Sigmoid colon (tissue), 4 donors: ENCODE data around the gene PCSK5.

Source experiments
- EP300 ChIP-seq, 4 donors: sonication (generic); formaldehyde crosslinking; IDR thresholded peaks; one replicate each; pipeline ENCODE4 v1.6.1; 2017; ENCODE audit warnings: antibody characterized with exemption in 4 of 4
- POLR2A ChIP-seq, 2 donors: fragments of 450-650 bp; IDR thresholded peaks; one replicate each; pipeline ENCODE4 v1.6.1; 2016; ENCODE audit warnings: antibody characterized with exemption in 2 of 2, mild to moderate bottlenecking in 2 of 2, moderate library complexity in 2 of 2
- POLR2AphosphoS5 ChIP-seq, 4 donors: sonication (generic); formaldehyde crosslinking; IDR thresholded peaks; one replicate each; pipeline ENCODE4 v1.6.1; 2017; ENCODE audit warnings: antibody characterized with exemption in 4 of 4
- TF ChIP-seq, protein P1 (sequence below), 4 experiments: fragments of 450-650 bp in 3 of 4; fragments of 200-600 bp in 1 of 4; IDR thresholded peaks; one replicate each; pipeline ENCODE4 v1.5.1; 2016 to 2019; ENCODE audit warnings: antibody characterized with exemption in 4 of 4, mild to moderate bottlenecking in 3 of 4, moderate library complexity in 2 of 4

DNA sequence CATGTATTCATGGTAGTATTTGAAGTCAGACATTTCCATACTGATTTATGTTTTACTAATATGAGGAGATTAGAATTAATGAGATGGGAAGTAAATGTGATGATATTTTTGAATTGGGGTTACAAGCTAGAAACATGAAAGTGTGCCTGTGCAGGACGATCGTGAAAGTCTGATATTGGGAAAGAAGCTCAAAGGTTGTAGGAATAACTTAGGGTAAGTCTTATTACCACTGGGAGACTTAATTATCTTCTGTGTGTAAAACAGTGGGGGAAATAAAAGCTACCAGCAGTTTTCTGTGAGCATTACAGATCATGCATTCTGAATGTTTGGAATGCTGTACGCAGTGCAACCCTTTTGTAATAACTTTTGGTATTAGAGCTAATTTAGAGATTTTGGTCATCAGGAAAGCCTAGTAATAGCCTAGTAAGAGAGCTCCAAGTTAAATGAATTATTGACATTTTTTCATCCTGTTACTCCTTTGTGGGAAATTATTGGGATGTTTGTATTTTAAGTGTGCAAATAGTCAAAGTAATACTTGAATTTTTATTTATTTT, 153.9 kb downstream of the PCSK5 start:
- TF ChIP-seq, protein P1, sequence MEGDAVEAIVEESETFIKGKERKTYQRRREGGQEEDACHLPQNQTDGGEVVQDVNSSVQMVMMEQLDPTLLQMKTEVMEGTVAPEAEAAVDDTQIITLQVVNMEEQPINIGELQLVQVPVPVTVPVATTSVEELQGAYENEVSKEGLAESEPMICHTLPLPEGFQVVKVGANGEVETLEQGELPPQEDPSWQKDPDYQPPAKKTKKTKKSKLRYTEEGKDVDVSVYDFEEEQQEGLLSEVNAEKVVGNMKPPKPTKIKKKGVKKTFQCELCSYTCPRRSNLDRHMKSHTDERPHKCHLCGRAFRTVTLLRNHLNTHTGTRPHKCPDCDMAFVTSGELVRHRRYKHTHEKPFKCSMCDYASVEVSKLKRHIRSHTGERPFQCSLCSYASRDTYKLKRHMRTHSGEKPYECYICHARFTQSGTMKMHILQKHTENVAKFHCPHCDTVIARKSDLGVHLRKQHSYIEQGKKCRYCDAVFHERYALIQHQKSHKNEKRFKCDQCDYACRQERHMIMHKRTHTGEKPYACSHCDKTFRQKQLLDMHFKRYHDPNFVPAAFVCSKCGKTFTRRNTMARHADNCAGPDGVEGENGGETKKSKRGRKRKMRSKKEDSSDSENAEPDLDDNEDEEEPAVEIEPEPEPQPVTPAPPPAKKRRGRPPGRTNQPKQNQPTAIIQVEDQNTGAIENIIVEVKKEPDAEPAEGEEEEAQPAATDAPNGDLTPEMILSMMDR (IDR thresholded peaks at IDR 0.05) = no peak
- no peak for TF ChIP-seq EP300 (IDR thresholded peaks at IDR 0.05)
- TF ChIP-seq POLR2A (IDR thresholded peaks at IDR 0.05) = no peak
- no peak for TF ChIP-seq POLR2AphosphoS5 (IDR thresholded peaks at IDR 0.05)
